ENCODE data around the gene BUD23. TPM values are rescaled to one million over a fixed set of nuclear protein-coding genes. Genes with fewer than 3 reads are reported as not detected.

Gene BUD23, protein sequence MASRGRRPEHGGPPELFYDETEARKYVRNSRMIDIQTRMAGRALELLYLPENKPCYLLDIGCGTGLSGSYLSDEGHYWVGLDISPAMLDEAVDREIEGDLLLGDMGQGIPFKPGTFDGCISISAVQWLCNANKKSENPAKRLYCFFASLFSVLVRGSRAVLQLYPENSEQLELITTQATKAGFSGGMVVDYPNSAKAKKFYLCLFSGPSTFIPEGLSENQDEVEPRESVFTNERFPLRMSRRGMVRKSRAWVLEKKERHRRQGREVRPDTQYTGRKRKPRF
- 10 to 100 TPM; 31.6 to 85.7 (median 49.2) TPM for total RNA-seq

- H3K27ac ChIP-seq, result peak within 1 kb of the TSS; percentile 86 to 93
- 0 to 2% (median 0%) methylated on average over 2 to 12 of the region's 68 CpGs; no CpG with 5 or more reads in 5 of the 10 experiments for WGBS, 10 experiments
- peak; percentile 85 to 96 (median 94) for ATAC-seq (replicated peaks in 6 of 8)
- H3K4me3 ChIP-seq, result peak within 1 kb of the TSS; percentile 67 to 89 (median 83)
- in situ Hi-C loops (cut with MboI; ENCODE audit: low pct_unique_long_range_greater_than_20kb in 2 of 9, low sequenced_read_pairs in 9 of 9, unreplicated experiment in 9 of 9), result no loop called here
- H3K4me1 ChIP-seq (replicated peaks in 1 of 2), result peaks cover 20 to 29% of the 10 kb centered on the region in 2 donors
Measured at GRCh38 chr7:73683056-73683787, at the start of gene BUD23, which contains the start of gene DNAJC30. Gene BUD23 (plus strand): TSS chr7:73683597. CDS start chr7:73683626, 29 bp downstream. Gene DNAJC30 (minus strand): TSS chr7:73683453. CDS start chr7:73683423, 30 bp downstream.

DNA sequence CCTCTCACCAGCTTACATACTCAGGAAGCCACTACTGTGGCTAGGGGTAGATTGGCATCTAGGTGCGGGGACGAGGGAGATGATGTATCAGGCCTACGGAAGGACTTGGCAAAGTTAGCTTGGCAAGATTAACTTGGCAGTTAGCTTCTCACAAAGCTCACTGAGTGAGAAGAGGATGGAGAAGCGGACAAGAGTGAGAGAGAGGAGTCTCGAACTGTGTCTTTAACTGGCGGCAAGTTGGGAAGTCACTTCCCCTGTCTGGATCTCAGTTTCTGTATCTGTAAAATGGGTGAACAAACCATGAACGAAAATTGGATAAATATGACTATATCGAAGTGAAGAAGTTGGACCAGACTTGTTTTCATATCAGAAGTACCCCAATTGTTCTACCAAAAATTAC, 49.6 kb upstream of the BUD23 start:
- in situ Hi-C loops (cut with MboI; ENCODE audit: low pct_unique_long_range_greater_than_20kb in 2 of 9, low sequenced_read_pairs in 9 of 9, unreplicated experiment in 9 of 9), result loop anchor here in 1 of 9 experiments (25.0 kb wide), 1 partner anchor 97 kb away; no protein-coding TSS in a partner anchor
- H3K4me1 ChIP-seq (replicated peaks in 1 of 2), result no peaks in the 10 kb centered on the region

GRCh38 chr7:73635428-73636200, 47.8 kb upstream of the BUD23 start:
- Histone ChIP-seq H3K4me3 (no peak overlapping the region), H3K27ac (no peak overlapping the region), H3K4me1 (replicated peaks in 1 of 2) (no peaks in the 10 kb centered on the region)
- 0 to 100% (median 83%) methylated on average over 1 to 5 of the region's 8 CpGs; no CpG with 5 or more reads in 3 of the 10 experiments for WGBS, 10 experiments
- in situ Hi-C loops (cut with MboI; ENCODE audit: low pct_unique_long_range_greater_than_20kb in 2 of 9, low sequenced_read_pairs in 9 of 9, unreplicated experiment in 9 of 9), result loop anchor here in 1 of 9 experiments (25.0 kb wide), 1 partner anchor 98 kb away; no protein-coding TSS in a partner anchor
- no peak for ATAC-seq (replicated peaks in 6 of 8)

More for the DNA sequence above, 49.6 kb upstream of the BUD23 start:
- ATAC-seq (replicated peaks in 6 of 8), result no peak
- no peak overlapping the region for H3K4me3 ChIP-seq
- WGBS, 10 experiments, result 52 to 85% (median 80%) methylated on average over 1 to 8 of the region's 8 CpGs; no CpG with 5 or more reads in 3 of the 10 experiments
- H3K27ac ChIP-seq, result no peak overlapping the region

GRCh38 chr7:73638911-73639310, 44.5 kb upstream of the BUD23 start:
- in situ Hi-C loops (cut with MboI; ENCODE audit: low pct_unique_long_range_greater_than_20kb in 2 of 9, low sequenced_read_pairs in 9 of 9, unreplicated experiment in 9 of 9), result loop anchor here in 1 of 9 experiments (25.0 kb wide), 1 partner anchor 102 kb away; no protein-coding TSS in a partner anchor
- 41 to 100% (median 72%) methylated on average over 1 to 3 of the region's 3 CpGs; no CpG with 5 or more reads in 1 of the 10 experiments for WGBS, 10 experiments
- Histone ChIP-seq H3K27ac (no peak overlapping the region), H3K4me1 (replicated peaks in 1 of 2) (no peaks in the 10 kb centered on the region), H3K4me3 (no peak overlapping the region)
- no peak for ATAC-seq (replicated peaks in 6 of 8)

- 50 to 60% (median 57%) methylated on average over 1 of the region's 2 CpGs; no CpG with 5 or more reads in 7 of the 10 experiments for WGBS, 10 experiments
- Histone ChIP-seq H3K4me1 (replicated peaks in 1 of 2) (peaks cover 0 to 2% of the 10 kb centered on the region in 2 donors), H3K27ac (no peak overlapping the region), H3K4me3 (no peak overlapping the region)
- ATAC-seq (replicated peaks in 6 of 8), result no peak
- in situ Hi-C loops (cut with MboI; ENCODE audit: low pct_unique_long_range_greater_than_20kb in 2 of 9, low sequenced_read_pairs in 9 of 9, unreplicated experiment in 9 of 9), result loop anchor here in 1 of 9 experiments (25.0 kb wide), 1 partner anchor 106 kb away; no protein-coding TSS in a partner anchor
Measured at GRCh38 chr7:73642834-73643233, 40.6 kb upstream of the BUD23 start.

DNA sequence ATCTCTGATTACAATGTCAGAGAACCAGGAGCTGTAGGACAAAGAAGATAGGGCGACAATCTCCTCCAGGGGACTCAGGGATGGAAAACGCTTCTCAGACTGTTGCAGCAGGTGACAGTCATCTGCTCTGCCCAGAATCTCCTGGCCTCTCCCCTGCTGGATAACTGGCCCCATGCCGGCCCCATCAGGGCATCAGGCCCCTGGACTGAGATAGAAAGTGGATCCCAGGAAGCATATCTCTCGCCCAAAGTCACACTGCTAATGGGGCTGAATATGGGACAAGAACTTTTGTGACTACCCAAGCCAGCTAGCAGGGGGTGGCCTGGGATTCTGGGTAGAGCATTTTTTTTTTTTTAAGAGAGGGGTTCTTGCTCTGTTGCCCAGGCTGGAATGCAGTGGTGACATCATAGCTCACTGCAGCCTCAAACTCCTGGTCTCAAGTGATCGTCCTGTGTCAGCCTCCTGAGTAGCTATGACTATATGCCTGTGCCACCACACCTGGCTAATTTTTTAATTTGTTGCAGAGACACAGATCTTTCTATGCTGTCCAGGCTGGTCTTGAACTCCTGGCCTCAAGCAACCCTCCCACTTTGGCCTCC, 38.6 kb upstream of the BUD23 start:
- WGBS, 10 experiments, result 0 to 67% (median 56%) methylated on average over 1 to 5 of the region's 5 CpGs; no CpG with 5 or more reads in 4 of the 10 experiments
- Histone ChIP-seq H3K27ac (no peak overlapping the region), H3K4me1 (replicated peaks in 1 of 2) (peaks cover 0 to 5% of the 10 kb centered on the region in 2 donors), H3K4me3 (no peak overlapping the region)
- in situ Hi-C loops (cut with MboI; ENCODE audit: low pct_unique_long_range_greater_than_20kb in 2 of 9, low sequenced_read_pairs in 9 of 9, unreplicated experiment in 9 of 9), result loop anchor here in 1 of 9 experiments (25.0 kb wide), 1 partner anchor 107 kb away; no protein-coding TSS in a partner anchor
- no peak for ATAC-seq (replicated peaks in 6 of 8)

DNA sequence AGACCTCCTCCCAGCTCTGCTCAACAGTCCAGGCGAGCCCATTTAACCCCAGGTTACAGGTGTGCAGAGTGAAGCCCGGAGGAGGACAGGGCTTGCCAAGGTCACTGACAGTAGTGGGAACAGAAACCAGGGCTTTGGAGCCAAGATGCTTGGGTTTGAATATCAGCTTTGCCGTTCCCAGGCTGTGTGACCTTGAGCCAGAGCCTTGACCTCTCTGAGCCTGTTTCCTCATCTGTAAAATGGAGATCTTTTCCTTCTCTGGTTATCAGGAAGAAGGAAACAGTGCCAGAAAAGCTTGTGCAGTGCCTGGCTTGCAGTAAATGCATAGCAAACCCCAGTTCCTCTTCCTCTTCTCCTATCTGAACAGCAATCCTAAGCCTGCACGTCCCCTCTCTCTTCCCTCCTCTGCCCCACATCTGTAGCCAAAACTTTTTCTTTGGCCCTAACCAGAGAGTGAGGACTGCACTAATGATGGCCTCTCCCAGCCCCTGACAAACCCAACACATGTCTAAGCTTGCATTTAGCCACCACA, 37.7 kb upstream of the BUD23 start:
- 0 to 76% (median 62%) methylated on average over 1 to 3 of the region's 4 CpGs; no CpG with 5 or more reads in 5 of the 10 experiments for WGBS, 10 experiments
- in situ Hi-C loops (cut with MboI; ENCODE audit: low pct_unique_long_range_greater_than_20kb in 2 of 9, low sequenced_read_pairs in 9 of 9, unreplicated experiment in 9 of 9), result loop anchor here in 1 of 9 experiments (25.0 kb wide), 1 partner anchor 108 kb away; no protein-coding TSS in a partner anchor
- H3K27ac ChIP-seq, result no peak overlapping the region
- ATAC-seq (replicated peaks in 6 of 8), result no peak
- peaks cover 0 to 5% of the 10 kb centered on the region in 2 donors for H3K4me1 ChIP-seq (replicated peaks in 1 of 2)
- H3K4me3 ChIP-seq, result no peak overlapping the region

- in situ Hi-C loops (cut with MboI; ENCODE audit: low pct_unique_long_range_greater_than_20kb in 2 of 9, low sequenced_read_pairs in 9 of 9, unreplicated experiment in 9 of 9), result loop anchor here in 1 of 9 experiments (25.0 kb wide), 1 partner anchor 110 kb away; no protein-coding TSS in a partner anchor
- 29 to 80% methylated on average over 1 of the region's 16 CpGs; no CpG with 5 or more reads in 8 of the 10 experiments for WGBS, 10 experiments
- Histone ChIP-seq H3K4me1 (replicated peaks in 1 of 2) (peaks cover 0 to 5% of the 10 kb centered on the region in 2 donors), H3K4me3 (peak overlapping the region in 3 of 5 donors; percentile 25 to 34 (median 28)), H3K27ac (no peak overlapping the region)
- ATAC-seq (replicated peaks in 6 of 8), result peak in 6 of 8 experiments; percentile 5 to 29 (median 16)
Measured at GRCh38 chr7:73646785-73647724, 36.3 kb upstream of the BUD23 start.

DNA sequence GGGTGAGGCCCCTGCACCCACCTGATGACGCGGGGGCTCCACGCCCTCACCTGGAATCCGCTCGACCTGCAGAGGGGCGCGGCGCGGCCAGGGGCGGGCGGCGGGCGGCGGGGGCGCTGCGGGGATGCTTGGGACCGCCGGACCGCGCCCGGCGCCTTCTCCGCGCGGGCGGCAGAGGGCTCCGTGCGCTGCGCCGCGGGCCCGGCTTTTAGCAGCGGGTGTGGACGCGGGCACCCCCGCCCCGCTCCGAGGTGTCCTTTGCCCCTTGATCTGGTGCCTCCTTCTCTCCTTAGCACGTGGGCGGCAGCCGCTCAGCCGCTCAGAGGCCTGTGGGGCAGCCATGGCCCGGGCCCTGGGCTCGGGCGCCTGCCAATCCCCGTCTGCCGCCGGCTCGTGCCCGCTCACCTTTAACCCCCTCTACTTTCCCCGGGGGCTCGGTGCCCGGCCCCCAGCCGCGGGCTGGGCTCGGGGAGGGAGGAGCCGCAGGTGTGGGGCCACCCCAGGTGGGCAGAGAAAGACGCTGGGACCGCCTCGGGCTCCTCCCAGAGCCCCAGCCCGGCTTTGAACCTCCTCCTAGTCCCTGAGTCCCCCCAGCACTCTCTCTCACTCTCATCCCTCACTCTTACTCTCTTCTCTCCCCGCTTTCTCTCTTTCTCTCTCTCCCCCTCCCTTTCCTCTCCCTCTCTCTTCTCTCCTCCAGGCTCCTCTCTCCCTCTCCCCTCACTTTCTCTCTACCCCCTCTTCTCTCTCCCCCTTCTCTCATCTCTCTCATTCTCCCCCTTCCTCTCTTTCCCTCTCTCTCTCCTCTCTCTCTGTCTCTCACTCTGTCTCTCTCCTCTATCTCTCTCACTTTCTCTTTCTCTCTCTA, 35.4 kb upstream of the BUD23 start:
- in situ Hi-C loops (cut with MboI; ENCODE audit: low pct_unique_long_range_greater_than_20kb in 2 of 9, low sequenced_read_pairs in 9 of 9, unreplicated experiment in 9 of 9), result loop anchor here in 1 of 9 experiments (25.0 kb wide), 1 partner anchor 111 kb away; no protein-coding TSS in a partner anchor
- WGBS, 10 experiments, result 2% methylated on average over 14 of the region's 62 CpGs; no CpG with 5 or more reads in 9 of the 10 experiments
- no peak overlapping the region for H3K27ac ChIP-seq
- peak; percentile 74 to 93 (median 90) for ATAC-seq (replicated peaks in 6 of 8)
- H3K4me3 ChIP-seq, result peak overlapping the region; percentile 22 to 34 (median 28)
- H3K4me1 ChIP-seq (replicated peaks in 1 of 2), result peaks cover 0 to 5% of the 10 kb centered on the region in 2 donors

All from motor neuron (in vitro differentiated cells).